Lung (tissue), 12 donors: Measurements from ENCODE around the gene RALGDS. TPM values are rescaled to one million over a fixed set of nuclear protein-coding genes. Genes with fewer than 3 reads are reported as not detected.

ENCODE experiments used
- ATAC-seq: fragments of 200-7000 bp; cut with Tn5 transposase; one replicate; pipeline ENCODE4 v1.9.1; 2020; ENCODE audit warnings: moderate number of reproducible peaks; ENCODE audit not compliant: insufficient read depth, low FRiP score
- DNase-seq, 3 donors: peaks; one replicate each; pipeline ENCODE4 v3.0.0-alpha.2; 2013 to 2017
- H3K27ac ChIP-seq, 2 donors: one replicate each; pipeline ENCODE4 v1.5.1; 2013; ENCODE audit warnings: mild to moderate bottlenecking in 2 of 2, moderate library complexity in 2 of 2, control low read depth in 1 of 2, inconsistent platforms in 1 of 2, low read depth in 1 of 2, low read length in 1 of 2
- H3K27me3 ChIP-seq, 3 donors: one replicate each; pipeline ENCODE4 v1.5.1; 2013; ENCODE audit warnings: low read length in 2 of 3; ENCODE audit not compliant: control insufficient read depth in 3 of 3, insufficient read depth in 3 of 3
- H3K36me3 ChIP-seq, 4 donors: one replicate each; pipeline ENCODE4 v1.5.1; 2013; ENCODE audit warnings: low read length in 4 of 4, mild to moderate bottlenecking in 1 of 4, moderate library complexity in 1 of 4; ENCODE audit not compliant: control insufficient read depth in 4 of 4, insufficient read depth in 4 of 4
- H3K4me1 ChIP-seq, 5 donors: one replicate each; pipeline ENCODE4 v1.5.1; 2013; ENCODE audit warnings: low read length in 5 of 5, mild to moderate bottlenecking in 2 of 5, moderate library complexity in 1 of 5; ENCODE audit not compliant: control insufficient read depth in 5 of 5, insufficient read depth in 5 of 5
- H3K4me3 ChIP-seq: one replicate; pipeline ENCODE4 v1.5.1; 2013; ENCODE audit warnings: mild to moderate bottlenecking, control low read depth, moderate library complexity
- H3K9ac ChIP-seq, 2 donors: one replicate each; pipeline ENCODE4 v1.5.1; 2013; ENCODE audit warnings: low read length in 2 of 2, control low read depth in 1 of 2; ENCODE audit not compliant: insufficient read depth in 1 of 2
- H3K9me3 ChIP-seq, 4 donors: one replicate each; pipeline ENCODE4 v1.5.1; 2013; ENCODE audit warnings: low read length in 3 of 4, mild to moderate bottlenecking in 1 of 4, moderate library complexity in 1 of 4; ENCODE audit not compliant: control insufficient read depth in 4 of 4, insufficient read depth in 3 of 4
- CTCF ChIP-seq: IDR thresholded peaks from 2 replicates; pipeline ENCODE4 v1.5.1; 2012; ENCODE audit warnings: mild to moderate bottlenecking; ENCODE audit errors: control extremely low read depth, extremely low read depth
- WGBS, 2 donors: extraction: QIAGEN DNeasy Blood & Tissue Kit; methylation state at CpG; one replicate each; pipeline ENCODE4 v1.1.7; 2013; 5-methylcytosine and 5-hydroxymethylcytosine counted together
- polyA plus RNA-seq, 2 donors: library from polyadenylated mRNA; stranded (reverse); fragments of 200-250 nt; gene quantifications; one replicate each; pipeline ENCODE4 v1.2.1, GENCODE V29; 2013
- total RNA-seq, 2 donors: library from RNA; depleted of rRNA in 1 of 2; stranded (reverse); fragments of >200 nt in 1 of 2; gene quantifications; one replicate each; pipeline ENCODE4 v1.2.1, GENCODE V29; 2014 to 2021
- donor health status: control.
- donor health status: control.
- donor health status: Bipolar disorder and iron deficiency.
- donor health status: healthy.
- donor health status: DM: yes; HTN: yes; CAD: no.

The RALGDS gene
- total and polyA plus RNA-seq, 4 donors: 49.5 to 145 (median 60.9) TPM

GRCh38 chr9:133058071-133058470, 63.0 kb downstream of the RALGDS start:
- no peak for TF ChIP-seq CTCF
- Histone ChIP-seq H3K4me1 (peaks cover 0 to 8% (median 0%) of the 10 kb centered on the region in 5 donors), H3K9me3 (no peaks in the 10 kb centered on the region), H3K27me3 (no peaks in the 10 kb centered on the region), H3K9ac (no peak overlapping the region), H3K27ac (no peak overlapping the region), H3K36me3 (peaks cover 2 to 48% (median 17%) of the 10 kb centered on the region in 4 donors), H3K4me3 (no peak overlapping the region)
- 85 to 89% methylated on average over 7 of the region's 7 CpGs for WGBS, 2 donors
- DNase-seq (no peak), ATAC-seq (no peak)

- peaks cover 2 to 51% (median 19%) of the 10 kb centered on the region in 4 donors for H3K36me3 ChIP-seq
- no peak overlapping the region for H3K27ac ChIP-seq
- no peak overlapping the region for H3K9ac ChIP-seq
- H3K4me1 ChIP-seq: peaks cover 0 to 8% (median 0%) of the 10 kb centered on the region in 5 donors
- TF ChIP-seq CTCF: no peak
- H3K9me3 ChIP-seq: no peaks in the 10 kb centered on the region
- no peak for ATAC-seq
- H3K27me3 ChIP-seq: no peaks in the 10 kb centered on the region
- DNase-seq: no peak
- 91 to 95% methylated on average over 12 of the region's 12 CpGs for whole genome bisulfite sequencing, 2 donors
- no peak overlapping the region for H3K4me3 ChIP-seq
Observed at GRCh38 chr9:133057553-133057952, 63.5 kb downstream of the RALGDS start.

GRCh38 chr9:133057006-133057405, 64.0 kb downstream of the RALGDS start:
- Histone ChIP-seq H3K9ac (no peak overlapping the region), H3K27me3 (no peaks in the 10 kb centered on the region), H3K9me3 (no peaks in the 10 kb centered on the region), H3K4me1 (peaks cover 0 to 8% (median 0%) of the 10 kb centered on the region in 5 donors), H3K27ac (no peak overlapping the region), H3K36me3 (peaks cover 2 to 56% (median 20%) of the 10 kb centered on the region in 4 donors), H3K4me3 (no peak overlapping the region)
- WGBS, 2 donors: 33 to 68% methylated on average over 8 of the region's 8 CpGs
- ATAC-seq (no peak), DNase-seq (no peak)
- TF ChIP-seq CTCF: no peak

GRCh38 chr9:133056533-133056932, 64.5 kb downstream of the RALGDS start:
- TF ChIP-seq CTCF: no peak
- Histone ChIP-seq H3K9ac (no peak overlapping the region), H3K9me3 (no peaks in the 10 kb centered on the region), H3K4me3 (no peak overlapping the region), H3K36me3 (peaks cover 2 to 60% (median 23%) of the 10 kb centered on the region in 4 donors), H3K27me3 (no peaks in the 10 kb centered on the region), H3K27ac (no peak overlapping the region), H3K4me1 (peaks cover 0 to 8% (median 0%) of the 10 kb centered on the region in 5 donors)
- no peak for DNase-seq
- WGBS, 2 donors: 87 to 91% methylated on average over 13 of the region's 13 CpGs
- no peak for ATAC-seq
